K562 (cell line): ENCODE data around the gene USP24. TPM values are rescaled to one million over a fixed set of nuclear protein-coding genes. Genes with fewer than 3 reads are reported as not detected.

Experiments used
- CBX1 ChIP-seq: sonication (generic); IDR thresholded peaks from 2 replicates; pipeline ENCODE4 v1.6.1; 2016; ENCODE audit warnings: antibody characterized with exemption, low read depth, mild to moderate bottlenecking
- CC2D1A ChIP-seq: fragments of 450-650 bp; IDR thresholded peaks from 2 replicates; pipeline ENCODE4 v1.6.1; 2017; ENCODE audit warnings: mild to moderate bottlenecking
- ELF1 ChIP-seq: fragments of 200-800 bp; sonication (Bioruptor generic); IDR thresholded peaks from 2 replicates; pipeline ENCODE4 v1.6.1; 2016; ENCODE audit warnings: missing genetic modification characterization, missing compliant biosample characterization
- JUNB ChIP-seq: fragments of 450-650 bp; formaldehyde crosslinking; conservative IDR thresholded peaks from 2 replicates; pipeline ENCODE4 v1.4.0; 2020; ENCODE audit warnings: mild to moderate bottlenecking
- MEIS2 ChIP-seq: fragments of 450-650 bp; IDR thresholded peaks from 2 replicates; pipeline ENCODE4 v1.6.1; 2014; ENCODE audit warnings: mild to moderate bottlenecking; ENCODE audit not compliant: partially characterized antibody
- MTA1 ChIP-seq: fragments of 450-650 bp; IDR thresholded peaks from 2 replicates; pipeline ENCODE4 v1.6.1; 2017; ENCODE audit warnings: borderline replicate concordance
- NR2C1 ChIP-seq, 2 experiments: fragments of 450-650 bp; IDR thresholded peaks; 2 replicates each; pipeline ENCODE4 v1.6.1; 2017; ENCODE audit warnings: mild to moderate bottlenecking in 2 of 2, antibody characterized with exemption in 1 of 2, inconsistent platforms in 1 of 2, missing compliant biosample characterization in 1 of 2, missing genetic modification characterization in 1 of 2
- PHF21A ChIP-seq: fragments of 450-650 bp; IDR thresholded peaks from 2 replicates; pipeline ENCODE4 v1.6.1; 2017; ENCODE audit warnings: low read depth, borderline replicate concordance
- POLR2H ChIP-seq: IDR thresholded peaks from 2 replicates; pipeline ENCODE4 v1.6.1; 2016; ENCODE audit warnings: missing genetic modification characterization, low read depth, mild to moderate bottlenecking, control low read depth, missing compliant biosample characterization, moderate library complexity
- PPARD ChIP-seq: fragments of 250-450 bp; sonication (Bioruptor Pico); IDR thresholded peaks from 2 replicates; pipeline ENCODE4 v1.8.0; 2022; ENCODE audit warnings: inconsistent platforms, mild to moderate bottlenecking, moderate library complexity
- RCOR1 ChIP-seq, 2 experiments: IDR thresholded peaks; 2 replicates each; pipeline ENCODE4 v1.6.1; 2012; ENCODE audit warnings: low read depth in 2 of 2, low read length in 2 of 2, borderline replicate concordance in 1 of 2, improper control_type of control experiment in 1 of 2
- TAL1 ChIP-seq: fragments of 450-650 bp; IDR thresholded peaks from 2 replicates; pipeline ENCODE4 v1.6.1; 2016; ENCODE audit warnings: mild to moderate bottlenecking
- XRCC5 ChIP-seq: fragments of 200-400 bp; formaldehyde crosslinking; IDR thresholded peaks from 2 replicates; pipeline ENCODE4 v1.6.1; 2017; ENCODE audit warnings: low read depth, mild to moderate bottlenecking, low read length
- ZBED1 ChIP-seq: IDR thresholded peaks from 2 replicates; pipeline ENCODE4 v1.6.1; 2014
- ZC3H11A ChIP-seq: IDR thresholded peaks from 2 replicates; pipeline ENCODE4 v1.6.1; 2012; ENCODE audit warnings: low read depth, low read length, improper control_type of control experiment
- ZNF217 ChIP-seq: sonication (generic); formaldehyde crosslinking; IDR thresholded peaks from 2 replicates; pipeline ENCODE4 v1.8.0; 2022; ENCODE audit warnings: mild to moderate bottlenecking, missing genetic modification reagents
- ZNF551 ChIP-seq: fragments of 250-450 bp; sonication (Bioruptor Pico); IDR thresholded peaks from 2 replicates; pipeline ENCODE4 v1.5.0; 2021; ENCODE audit warnings: mild to moderate bottlenecking, moderate library complexity
- polyA plus RNA-seq, 8 experiments: library from polyadenylated mRNA; depleted of rRNA in 4 of 8; stranded (reverse) in 5 of 8; unstranded in 3 of 8; fragments of >200 nt; fragmentation: Nextera tagmentation in 2 of 8; fragmentation: Illumina TruSeq in 1 of 8; extraction: Ambion mirVana in 2 of 8; extraction: Trizol in 1 of 8; gene quantifications; 2 replicates each; pipeline versions ENCODE4 v1.2.1 to v1.2.3, GENCODE V29; 2011 to 2014; ENCODE audit warnings: inconsistent platforms in 1 of 8, missing spikeins in 1 of 8
- total RNA-seq, 7 experiments: library from RNA; depleted of rRNA in 6 of 7; stranded (reverse); fragments of >200 nt in 6 of 7; fragmentation: Illumina TruSeq in 2 of 7; extraction: Trizol in 2 of 7; gene quantifications; 2 replicates each; pipeline versions ENCODE4 v1.2.1 to v1.2.3, GENCODE V29; 2011 to 2021; ENCODE audit warnings: low replicate concordance in 1 of 7
- TF ChIP-seq, protein P1 (sequence below), 2 experiments: fragments of 450-650 bp; IDR thresholded peaks; 2 replicates each; pipeline ENCODE4 v1.6.1; 2018; ENCODE audit warnings: mild to moderate bottlenecking in 2 of 2, low read depth in 1 of 2; ENCODE audit not compliant: partially characterized antibody in 2 of 2
- TF ChIP-seq, protein P2 (sequence below): IDR thresholded peaks from 2 replicates; pipeline ENCODE4 v1.6.1; 2014; ENCODE audit warnings: antibody characterized with exemption
- TF ChIP-seq, protein P3 (sequence below): fragments of 250-450 bp; sonication (Bioruptor Pico); IDR thresholded peaks from 2 replicates; pipeline ENCODE4 v1.5.0; 2021
- TF ChIP-seq, protein P4 (sequence below): fragments of 450-650 bp; formaldehyde crosslinking; IDR thresholded peaks from 2 replicates; pipeline ENCODE4 v1.4.0; 2020; ENCODE audit warnings: mild to moderate bottlenecking, moderate library complexity

Gene USP24
- total and polyA plus RNA-seq, 9 of the 15 experiments (the other 6 are each of a cell fraction or from before 2014, with no cell fraction given) = 7.7 to 62.6 (median 36.8) TPM

DNA sequence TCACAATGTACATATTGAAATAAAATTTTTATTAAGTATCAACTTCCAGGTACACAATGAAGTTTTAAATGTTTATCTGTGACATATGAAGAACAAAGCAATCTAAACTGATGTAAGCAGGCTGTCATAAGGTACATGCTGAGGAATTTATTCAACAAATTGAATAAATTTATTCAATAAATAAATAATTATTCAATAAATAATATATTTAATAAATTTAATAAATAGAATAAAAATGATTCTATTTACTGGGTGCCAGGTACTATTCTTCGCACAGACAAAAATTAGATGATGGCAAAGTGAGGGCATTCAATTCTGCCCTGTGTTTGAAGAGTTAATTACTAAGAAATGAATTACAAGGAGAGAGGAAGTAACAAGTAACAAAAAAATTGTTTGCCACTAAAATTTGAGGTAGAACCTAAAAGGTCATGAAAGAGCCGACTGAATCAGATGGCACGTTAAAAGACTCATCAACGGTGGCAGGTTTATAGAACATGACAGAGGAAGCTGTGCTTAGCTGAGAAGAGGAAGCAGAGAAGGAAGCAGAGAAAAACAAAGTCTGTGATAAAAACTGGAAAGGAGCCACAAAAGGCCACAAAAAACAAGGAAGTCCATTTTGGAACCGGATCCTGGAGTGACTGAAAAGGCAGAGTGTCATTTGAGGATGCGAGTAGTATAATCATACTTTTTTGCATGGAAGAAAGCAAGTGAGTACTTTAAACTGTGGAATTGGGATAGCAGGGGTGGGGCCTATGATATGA lies 2.2 kb upstream of the USP24 start (continued):
- TF ChIP-seq, protein P1, sequence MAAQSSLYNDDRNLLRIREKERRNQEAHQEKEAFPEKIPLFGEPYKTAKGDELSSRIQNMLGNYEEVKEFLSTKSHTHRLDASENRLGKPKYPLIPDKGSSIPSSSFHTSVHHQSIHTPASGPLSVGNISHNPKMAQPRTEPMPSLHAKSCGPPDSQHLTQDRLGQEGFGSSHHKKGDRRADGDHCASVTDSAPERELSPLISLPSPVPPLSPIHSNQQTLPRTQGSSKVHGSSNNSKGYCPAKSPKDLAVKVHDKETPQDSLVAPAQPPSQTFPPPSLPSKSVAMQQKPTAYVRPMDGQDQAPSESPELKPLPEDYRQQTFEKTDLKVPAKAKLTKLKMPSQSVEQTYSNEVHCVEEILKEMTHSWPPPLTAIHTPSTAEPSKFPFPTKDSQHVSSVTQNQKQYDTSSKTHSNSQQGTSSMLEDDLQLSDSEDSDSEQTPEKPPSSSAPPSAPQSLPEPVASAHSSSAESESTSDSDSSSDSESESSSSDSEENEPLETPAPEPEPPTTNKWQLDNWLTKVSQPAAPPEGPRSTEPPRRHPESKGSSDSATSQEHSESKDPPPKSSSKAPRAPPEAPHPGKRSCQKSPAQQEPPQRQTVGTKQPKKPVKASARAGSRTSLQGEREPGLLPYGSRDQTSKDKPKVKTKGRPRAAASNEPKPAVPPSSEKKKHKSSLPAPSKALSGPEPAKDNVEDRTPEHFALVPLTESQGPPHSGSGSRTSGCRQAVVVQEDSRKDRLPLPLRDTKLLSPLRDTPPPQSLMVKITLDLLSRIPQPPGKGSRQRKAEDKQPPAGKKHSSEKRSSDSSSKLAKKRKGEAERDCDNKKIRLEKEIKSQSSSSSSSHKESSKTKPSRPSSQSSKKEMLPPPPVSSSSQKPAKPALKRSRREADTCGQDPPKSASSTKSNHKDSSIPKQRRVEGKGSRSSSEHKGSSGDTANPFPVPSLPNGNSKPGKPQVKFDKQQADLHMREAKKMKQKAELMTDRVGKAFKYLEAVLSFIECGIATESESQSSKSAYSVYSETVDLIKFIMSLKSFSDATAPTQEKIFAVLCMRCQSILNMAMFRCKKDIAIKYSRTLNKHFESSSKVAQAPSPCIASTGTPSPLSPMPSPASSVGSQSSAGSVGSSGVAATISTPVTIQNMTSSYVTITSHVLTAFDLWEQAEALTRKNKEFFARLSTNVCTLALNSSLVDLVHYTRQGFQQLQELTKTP (IDR thresholded peaks at IDR 0.05; ENCODE audit: low read depth in 1 of 2, partially characterized antibody in 2 of 2) = peak in 1 of 2 experiments; percentile 29
- TF ChIP-seq PPARD (CRISPR knock-in tag) (no peak), ZBED1 (no peak), POLR2H (tag) (peak; percentile 42; the same call in 1 of the 2 replicates), CC2D1A (no peak; the same call in 1 of the 2 replicates), PHF21A (no peak), JUNB (CRISPR knock-in tag) (no peak), XRCC5 (no peak), ZNF551 (no peak), TAL1 (no peak), ZNF217 (no peak), NR2C1 (IDR thresholded peaks at IDR 0.05) (no peak), NR2C1 (tag; IDR thresholded peaks at IDR 0.05) (no peak), ZC3H11A (no peak), CBX1 (no peak), RCOR1 (IDR thresholded peaks at IDR 0.05; ENCODE audit: borderline replicate concordance in 1 of 2, low read depth in 2 of 2, low read length in 2 of 2) (peak in 1 of 2 experiments; percentile 25; a peak in 1 of 4 replicates), MEIS2 (peak; percentile 37), ELF1 (tag) (peak; percentile 62), MTA1 (peak; percentile 63; the same call in 1 of the 2 replicates)
- TF ChIP-seq, protein P2, sequence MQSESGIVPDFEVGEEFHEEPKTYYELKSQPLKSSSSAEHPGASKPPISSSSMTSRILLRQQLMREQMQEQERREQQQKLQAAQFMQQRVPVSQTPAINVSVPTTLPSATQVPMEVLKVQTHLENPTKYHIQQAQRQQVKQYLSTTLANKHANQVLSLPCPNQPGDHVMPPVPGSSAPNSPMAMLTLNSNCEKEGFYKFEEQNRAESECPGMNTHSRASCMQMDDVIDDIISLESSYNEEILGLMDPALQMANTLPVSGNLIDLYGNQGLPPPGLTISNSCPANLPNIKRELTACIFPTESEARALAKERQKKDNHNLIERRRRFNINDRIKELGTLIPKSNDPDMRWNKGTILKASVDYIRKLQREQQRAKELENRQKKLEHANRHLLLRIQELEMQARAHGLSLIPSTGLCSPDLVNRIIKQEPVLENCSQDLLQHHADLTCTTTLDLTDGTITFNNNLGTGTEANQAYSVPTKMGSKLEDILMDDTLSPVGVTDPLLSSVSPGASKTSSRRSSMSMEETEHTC = no peak
- TF ChIP-seq, protein P3, sequence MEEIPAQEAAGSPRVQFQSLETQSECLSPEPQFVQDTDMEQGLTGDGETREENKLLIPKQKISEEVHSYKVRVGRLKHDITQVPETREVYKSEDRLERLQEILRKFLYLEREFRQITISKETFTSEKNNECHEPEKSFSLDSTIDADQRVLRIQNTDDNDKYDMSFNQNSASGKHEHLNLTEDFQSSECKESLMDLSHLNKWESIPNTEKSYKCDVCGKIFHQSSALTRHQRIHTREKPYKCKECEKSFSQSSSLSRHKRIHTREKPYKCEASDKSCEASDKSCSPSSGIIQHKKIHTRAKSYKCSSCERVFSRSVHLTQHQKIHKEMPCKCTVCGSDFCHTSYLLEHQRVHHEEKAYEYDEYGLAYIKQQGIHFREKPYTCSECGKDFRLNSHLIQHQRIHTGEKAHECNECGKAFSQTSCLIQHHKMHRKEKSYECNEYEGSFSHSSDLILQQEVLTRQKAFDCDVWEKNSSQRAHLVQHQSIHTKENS (CRISPR knock-in tag) = no peak
- TF ChIP-seq, protein P4, sequence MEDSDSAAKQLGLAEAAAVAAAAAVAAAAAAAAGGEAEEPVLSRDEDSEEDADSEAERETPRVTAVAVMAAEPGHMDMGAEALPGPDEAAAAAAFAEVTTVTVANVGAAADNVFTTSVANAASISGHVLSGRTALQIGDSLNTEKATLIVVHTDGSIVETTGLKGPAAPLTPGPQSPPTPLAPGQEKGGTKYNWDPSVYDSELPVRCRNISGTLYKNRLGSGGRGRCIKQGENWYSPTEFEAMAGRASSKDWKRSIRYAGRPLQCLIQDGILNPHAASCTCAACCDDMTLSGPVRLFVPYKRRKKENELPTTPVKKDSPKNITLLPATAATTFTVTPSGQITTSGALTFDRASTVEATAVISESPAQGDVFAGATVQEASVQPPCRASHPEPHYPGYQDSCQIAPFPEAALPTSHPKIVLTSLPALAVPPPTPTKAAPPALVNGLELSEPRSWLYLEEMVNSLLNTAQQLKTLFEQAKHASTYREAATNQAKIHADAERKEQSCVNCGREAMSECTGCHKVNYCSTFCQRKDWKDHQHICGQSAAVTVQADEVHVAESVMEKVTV (CRISPR knock-in tag) = 0 out of 2 replicates have a peak, but pooled peaks have one; percentile 17
